Caco-2 (cell line): Measurements from ENCODE around the gene NOTCH2. TPM values are rescaled to one million over a fixed set of nuclear protein-coding genes. Genes with fewer than 3 reads are reported as not detected.

Source experiments
- BruUV-seq: library from RNA; stranded (reverse); fragments of 400-500 nt; replicated peaks from 2 replicates; lab custom pipeline; 2021; lab: Mats Ljungman, UMichigan
- CTCF ChIA-PET: fragments of 300-600 bp; sonication (Branson Sonifier 250); formaldehyde crosslinking; loops from one replicate; lab custom pipeline; 2022; ENCODE audit warnings: antibody characterized with exemption; lab: Charles Lee
- POLR2A ChIA-PET: fragments of 300-600 bp; sonication (Branson Sonifier 250); formaldehyde crosslinking; loops from one replicate; lab custom pipeline; 2022; ENCODE audit warnings: antibody characterized with exemption; lab: Charles Lee
- DNase-seq, 2 experiments: peaks; one replicate each; pipeline versions ENCODE4 v3.0.0 to v3.0.0-alpha.2; 2020 to 2022
- H3K27me3 ChIP-seq: replicated peaks from 2 replicates; pipeline ENCODE4 v1.6.0; 2011; ENCODE audit warnings: low read length; ENCODE audit not compliant: control insufficient read depth, insufficient read depth
- H3K36me3 ChIP-seq: 2 replicates; pipeline ENCODE4 v1.5.1; 2011; ENCODE audit warnings: low read length; ENCODE audit not compliant: control insufficient read depth, insufficient read depth
- H3K4me1 ChIP-seq: fragments of 250-450 bp; sonication (Bioruptor Pico); 2 replicates; pipeline ENCODE4 v1.5.1; 2020; ENCODE audit warnings: mild to moderate bottlenecking
- H3K4me3 ChIP-seq: 2 replicates; pipeline ENCODE4 v1.5.1; 2011; ENCODE audit warnings: low read depth, mild to moderate bottlenecking, control low read depth, low read length
- H3K9me3 ChIP-seq: fragments of 250-450 bp; sonication (Bioruptor Pico); 2 replicates; pipeline ENCODE4 v1.5.1; 2020; ENCODE audit warnings: mild to moderate bottlenecking, moderate library complexity
- H3K27ac Mint-ChIP-seq: one replicate; pipeline ENCODE4 v1.8.0; 2022; ENCODE audit warnings: mixed read lengths; ENCODE audit not compliant: unreplicated experiment
- H3K27me3 Mint-ChIP-seq: one replicate; pipeline ENCODE4 v1.8.0; 2022; ENCODE audit warnings: mixed read lengths; ENCODE audit not compliant: insufficient read depth, unreplicated experiment
- H3K36me3 Mint-ChIP-seq: one replicate; pipeline ENCODE4 v1.8.0; 2022; ENCODE audit warnings: mild to moderate bottlenecking, mixed read lengths; ENCODE audit not compliant: insufficient read depth, unreplicated experiment
- H3K4me1 Mint-ChIP-seq: one replicate; pipeline ENCODE4 v1.8.0; 2022; ENCODE audit warnings: low read depth, mixed read lengths; ENCODE audit not compliant: unreplicated experiment
- H3K4me3 Mint-ChIP-seq: one replicate; pipeline ENCODE4 v1.8.0; 2022; ENCODE audit warnings: mild to moderate bottlenecking, moderate library complexity, mixed read lengths; ENCODE audit not compliant: unreplicated experiment
- H3K9me3 Mint-ChIP-seq: one replicate; pipeline ENCODE4 v1.8.0; 2022; ENCODE audit warnings: mixed read lengths; ENCODE audit not compliant: unreplicated experiment
- CTCF ChIP-seq, 2 experiments: fragments of 200-600 bp in 1 of 2; IDR thresholded peaks; 1 replicate in 1 of 2; 2 replicates in 1 of 2; pipeline versions ENCODE4 v1.5.1 to v1.8.0; 2011 to 2022; ENCODE audit warnings: antibody characterized with exemption in 1 of 2, control low read depth in 1 of 2, inconsistent platforms in 1 of 2, low read depth in 1 of 2, low read length in 1 of 2, mild to moderate bottlenecking in 1 of 2, moderate library complexity in 1 of 2; ENCODE audit not compliant: insufficient read depth in 1 of 2, severe bottlenecking in 1 of 2, unreplicated experiment in 1 of 2
- intact Hi-C: fragments of 100-400 bp; cut with micrococcal nuclease; formaldehyde crosslinking; loops from one replicate; pipeline ENCODE4 v1.10.0; 2022; ENCODE audit not compliant: unreplicated experiment
- total RNA-seq: library from RNA; stranded (reverse); gene quantifications from 2 replicates; pipeline ENCODE4 v1.2.3, GENCODE V29; 2022

Gene NOTCH2
- total RNA-seq, 1 experiment from 2014 or later = 41.1 TPM

GRCh38 chr1:119887427-119887826 is 182.0 kb downstream of the NOTCH2 start:
- no peaks in the 10 kb centered on the region for H3K27me3 ChIP-seq
- Mint-ChIP-seq H3K9me3 (peaks cover 16% of the 10 kb centered on the region), H3K4me1 (no peaks in the 10 kb centered on the region), H3K4me3 (no peak overlapping the region), H3K27me3 (no peaks in the 10 kb centered on the region), H3K36me3 (no peaks in the 10 kb centered on the region), H3K27ac (no peak overlapping the region)
- intact Hi-C loops = no loop called here
- no peak overlapping the region for H3K4me3 ChIP-seq
- H3K36me3 ChIP-seq = no peaks in the 10 kb centered on the region
- no peak for DNase-seq
- no TSS peak for BruUV-seq
- TF ChIP-seq CTCF (IDR thresholded peaks at IDR 0.05; ENCODE audit: insufficient read depth in 1 of 2, low read depth in 1 of 2, low read length in 1 of 2, severe bottlenecking in 1 of 2, unreplicated experiment in 1 of 2) = no peak
- H3K4me1 ChIP-seq = no peaks in the 10 kb centered on the region
- ChIA-PET POLR2A (no interaction called here), CTCF (no interaction called here)
- H3K9me3 ChIP-seq = no peaks in the 10 kb centered on the region

- Mint-ChIP-seq H3K9me3 (peaks cover 16% of the 10 kb centered on the region), H3K4me1 (no peaks in the 10 kb centered on the region), H3K27ac (no peak overlapping the region), H3K36me3 (no peaks in the 10 kb centered on the region), H3K4me3 (no peak overlapping the region), H3K27me3 (no peaks in the 10 kb centered on the region)
- H3K36me3 ChIP-seq = no peaks in the 10 kb centered on the region
- no peaks in the 10 kb centered on the region for H3K9me3 ChIP-seq
- TF ChIP-seq CTCF (IDR thresholded peaks at IDR 0.05; ENCODE audit: insufficient read depth in 1 of 2, low read depth in 1 of 2, low read length in 1 of 2, severe bottlenecking in 1 of 2, unreplicated experiment in 1 of 2) = peak; percentile 52 to 67
- H3K4me3 ChIP-seq = no peak overlapping the region
- no peaks in the 10 kb centered on the region for H3K4me1 ChIP-seq
- ChIA-PET POLR2A (no interaction called here), CTCF (interaction anchor here (0.9 kb wide), 1 partner anchor 77 kb away, joined by 4 read pairs; no protein-coding TSS in a partner anchor)
- intact Hi-C loops = no loop called here
- no peaks in the 10 kb centered on the region for H3K27me3 ChIP-seq
- BruUV-seq = no TSS peak
- peak; percentile 41 to 59 for DNase-seq
Measured at GRCh38 chr1:119885903-119886783, 183.3 kb downstream of the NOTCH2 start.

DNA sequence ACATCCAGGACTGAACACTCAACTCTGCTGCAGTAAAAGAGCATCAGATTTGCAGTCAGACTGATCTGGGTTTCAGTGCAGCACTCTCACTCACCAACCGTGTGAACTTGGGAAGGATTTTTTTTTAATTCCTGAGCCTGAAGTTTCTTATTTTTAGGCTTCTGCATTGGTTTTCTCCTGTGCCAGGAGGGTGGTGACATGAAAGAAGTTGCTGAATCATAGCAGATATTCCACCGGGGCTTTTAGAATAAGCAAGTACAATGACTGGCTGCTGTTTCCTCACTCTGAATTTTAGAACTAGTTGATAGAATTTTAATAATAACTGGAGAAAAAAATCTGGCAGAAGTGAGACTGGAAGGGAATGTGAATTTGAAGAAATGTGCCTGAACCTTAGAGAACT is 184.8 kb downstream of the NOTCH2 start:
- CTCF ChIA-PET = no interaction called here
- Mint-ChIP-seq H3K36me3 (no peaks in the 10 kb centered on the region), H3K4me1 (no peaks in the 10 kb centered on the region), H3K27me3 (no peaks in the 10 kb centered on the region), H3K9me3 (peaks cover 16% of the 10 kb centered on the region), H3K27ac (no peak overlapping the region), H3K4me3 (no peak overlapping the region)
- H3K4me1 ChIP-seq = no peaks in the 10 kb centered on the region
- BruUV-seq = no TSS peak
- no peak for TF ChIP-seq CTCF (IDR thresholded peaks at IDR 0.05; ENCODE audit: insufficient read depth in 1 of 2, low read depth in 1 of 2, low read length in 1 of 2, severe bottlenecking in 1 of 2, unreplicated experiment in 1 of 2)
- intact Hi-C loops = no loop called here
- H3K36me3 ChIP-seq = no peaks in the 10 kb centered on the region
- no peaks in the 10 kb centered on the region for H3K27me3 ChIP-seq
- no peaks in the 10 kb centered on the region for H3K9me3 ChIP-seq
- H3K4me3 ChIP-seq = no peak overlapping the region
- POLR2A ChIA-PET = no interaction called here
- DNase-seq = no peak
